SK-N-SH (cell line): ENCODE results near the gene CPNE7.

ENCODE experiments used
- CTCF ChIP-seq: fragments of 200-600 bp; sonication (generic); IDR thresholded peaks from 2 replicates; pipeline ENCODE4 v1.6.1; 2017; ENCODE audit warnings: antibody characterized with exemption, mild to moderate bottlenecking, moderate library complexity
- EP300 ChIP-seq, 2 experiments: IDR thresholded peaks; 2 replicates each; pipeline versions ENCODE4 v1.4.0 to v1.6.1; 2012; ENCODE audit warnings: borderline replicate concordance in 1 of 2, low read depth in 1 of 2, low read length in 1 of 2
- GABPA ChIP-seq: IDR thresholded peaks from 2 replicates; pipeline ENCODE4 v1.4.0; 2012; ENCODE audit warnings: low read depth, mild to moderate bottlenecking
- JUND ChIP-seq: IDR thresholded peaks from 2 replicates; pipeline ENCODE4 v1.4.0; 2012
- MAX ChIP-seq: IDR thresholded peaks from 2 replicates; pipeline ENCODE4 v1.4.0; 2012; ENCODE audit warnings: low read depth
- POLR2AphosphoS5 ChIP-seq: IDR thresholded peaks from 2 replicates; pipeline ENCODE4 v1.6.1; 2012; ENCODE audit warnings: low read depth, low read length
- RAD21 ChIP-seq: IDR thresholded peaks from 2 replicates; pipeline ENCODE4 v1.6.1; 2012; ENCODE audit warnings: mild to moderate bottlenecking, low read length
- TAF1 ChIP-seq: IDR thresholded peaks from 2 replicates; pipeline ENCODE4 v1.6.1; 2012; ENCODE audit warnings: low read depth, mild to moderate bottlenecking, low read length, moderate library complexity, borderline replicate concordance
- TCF12 ChIP-seq: IDR thresholded peaks from 2 replicates; pipeline ENCODE4 v1.4.0; 2012
- TEAD4 ChIP-seq: IDR thresholded peaks from 2 replicates; pipeline ENCODE4 v1.4.0; 2012; ENCODE audit warnings: mild to moderate bottlenecking, borderline replicate concordance; ENCODE audit not compliant: insufficient read depth
- USF2 ChIP-seq: fragments of 150-350 bp; IDR thresholded peaks from 2 replicates; pipeline ENCODE4 v1.6.1; 2017; ENCODE audit warnings: antibody characterized with exemption, low read length, low read depth, borderline replicate concordance

GRCh38 chr16:89624777-89625761 lies 49.5 kb downstream of the CPNE7 start:
- no peak for TF ChIP-seq POLR2AphosphoS5
- no peak for TF ChIP-seq CTCF
- no peak for TF ChIP-seq MAX
- no peak for TF ChIP-seq JUND
- no peak for TF ChIP-seq GABPA
- TF ChIP-seq EP300 (IDR thresholded peaks at IDR 0.05; ENCODE audit: borderline replicate concordance in 1 of 2, low read depth in 1 of 2, low read length in 1 of 2): no peak
- TF ChIP-seq RAD21: no peak
- no peak for TF ChIP-seq TAF1
- TF ChIP-seq TEAD4: no peak
- no peak for TF ChIP-seq USF2
- no peak for TF ChIP-seq TCF12
